Fibroblast of the aortic adventitia (primary cell): ENCODE measurements around the gene TSPAN13. TPM values are rescaled to one million over a fixed set of nuclear protein-coding genes. Genes with fewer than 3 reads are reported as not detected.

Source experiments
- DNase-seq: peaks from one replicate; pipeline ENCODE4 v3.0.0-alpha.2; 2010; ENCODE audit warnings: low read depth
- H3K4me3 ChIP-seq: 2 replicates; pipeline ENCODE4 v1.5.1; 2011; ENCODE audit warnings: low read depth, mild to moderate bottlenecking, control low read depth, low read length, moderate library complexity
- total RNA-seq: library from RNA; depleted of rRNA; stranded (reverse); fragments of >200 nt; gene quantifications from 2 replicates; pipeline ENCODE4 v1.2.3, GENCODE V29; 2012; ENCODE audit warnings: low replicate concordance
- TF ChIP-seq, protein P1 (sequence below): IDR thresholded peaks from 2 replicates; pipeline ENCODE4 v1.5.1; 2011; ENCODE audit warnings: mild to moderate bottlenecking, low read length, control low read depth, inconsistent platforms; ENCODE audit not compliant: insufficient read depth

Gene TSPAN13
- total RNA-seq, 1 donor, result 4.3 TPM

DNA sequence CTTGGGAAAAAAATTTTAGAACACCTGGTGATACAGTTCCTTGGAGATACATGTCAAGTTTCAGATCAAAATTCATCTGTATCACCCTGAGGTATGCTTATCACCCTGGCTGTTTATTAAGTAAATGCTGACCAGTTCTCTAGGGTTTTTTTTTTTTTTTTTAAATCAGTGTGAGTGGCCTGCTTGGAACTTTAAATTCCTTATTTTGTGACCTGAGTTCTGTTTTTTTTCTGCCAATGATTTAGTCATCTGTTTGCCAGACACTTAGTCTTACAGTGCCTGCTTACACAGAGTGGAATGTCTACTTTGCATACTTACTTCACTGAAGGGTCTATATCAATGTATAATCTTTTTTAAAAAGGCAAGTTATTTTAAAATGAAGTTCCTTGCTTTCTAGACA is 1.8 kb downstream of the TSPAN13 start:
- no peak overlapping the region for H3K4me3 ChIP-seq
- DNase-seq, result no peak
- TF ChIP-seq, protein P1, sequence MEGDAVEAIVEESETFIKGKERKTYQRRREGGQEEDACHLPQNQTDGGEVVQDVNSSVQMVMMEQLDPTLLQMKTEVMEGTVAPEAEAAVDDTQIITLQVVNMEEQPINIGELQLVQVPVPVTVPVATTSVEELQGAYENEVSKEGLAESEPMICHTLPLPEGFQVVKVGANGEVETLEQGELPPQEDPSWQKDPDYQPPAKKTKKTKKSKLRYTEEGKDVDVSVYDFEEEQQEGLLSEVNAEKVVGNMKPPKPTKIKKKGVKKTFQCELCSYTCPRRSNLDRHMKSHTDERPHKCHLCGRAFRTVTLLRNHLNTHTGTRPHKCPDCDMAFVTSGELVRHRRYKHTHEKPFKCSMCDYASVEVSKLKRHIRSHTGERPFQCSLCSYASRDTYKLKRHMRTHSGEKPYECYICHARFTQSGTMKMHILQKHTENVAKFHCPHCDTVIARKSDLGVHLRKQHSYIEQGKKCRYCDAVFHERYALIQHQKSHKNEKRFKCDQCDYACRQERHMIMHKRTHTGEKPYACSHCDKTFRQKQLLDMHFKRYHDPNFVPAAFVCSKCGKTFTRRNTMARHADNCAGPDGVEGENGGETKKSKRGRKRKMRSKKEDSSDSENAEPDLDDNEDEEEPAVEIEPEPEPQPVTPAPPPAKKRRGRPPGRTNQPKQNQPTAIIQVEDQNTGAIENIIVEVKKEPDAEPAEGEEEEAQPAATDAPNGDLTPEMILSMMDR, result no peak

DNA sequence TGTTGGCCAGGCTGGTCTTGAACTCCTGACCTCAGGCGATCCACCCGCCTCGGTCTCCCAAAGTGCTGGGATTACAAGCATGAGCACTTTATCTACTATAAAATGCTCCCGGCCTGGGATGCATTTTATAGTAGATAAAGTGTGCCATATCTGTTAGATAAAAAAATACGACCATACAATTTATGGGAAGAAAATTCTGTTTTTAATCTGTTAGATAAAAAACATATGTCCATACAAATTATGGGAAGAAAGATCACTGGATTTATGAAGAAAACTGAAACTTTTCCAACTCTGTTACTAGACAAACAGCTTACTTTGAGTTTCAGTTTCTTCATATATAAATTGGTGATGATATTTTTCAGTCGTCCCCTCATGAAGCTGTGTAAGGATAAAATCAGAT is 4.5 kb downstream of the TSPAN13 start:
- no peak overlapping the region for H3K4me3 ChIP-seq
- DNase-seq, result no peak
- TF ChIP-seq, protein P1, result no peak

DNA sequence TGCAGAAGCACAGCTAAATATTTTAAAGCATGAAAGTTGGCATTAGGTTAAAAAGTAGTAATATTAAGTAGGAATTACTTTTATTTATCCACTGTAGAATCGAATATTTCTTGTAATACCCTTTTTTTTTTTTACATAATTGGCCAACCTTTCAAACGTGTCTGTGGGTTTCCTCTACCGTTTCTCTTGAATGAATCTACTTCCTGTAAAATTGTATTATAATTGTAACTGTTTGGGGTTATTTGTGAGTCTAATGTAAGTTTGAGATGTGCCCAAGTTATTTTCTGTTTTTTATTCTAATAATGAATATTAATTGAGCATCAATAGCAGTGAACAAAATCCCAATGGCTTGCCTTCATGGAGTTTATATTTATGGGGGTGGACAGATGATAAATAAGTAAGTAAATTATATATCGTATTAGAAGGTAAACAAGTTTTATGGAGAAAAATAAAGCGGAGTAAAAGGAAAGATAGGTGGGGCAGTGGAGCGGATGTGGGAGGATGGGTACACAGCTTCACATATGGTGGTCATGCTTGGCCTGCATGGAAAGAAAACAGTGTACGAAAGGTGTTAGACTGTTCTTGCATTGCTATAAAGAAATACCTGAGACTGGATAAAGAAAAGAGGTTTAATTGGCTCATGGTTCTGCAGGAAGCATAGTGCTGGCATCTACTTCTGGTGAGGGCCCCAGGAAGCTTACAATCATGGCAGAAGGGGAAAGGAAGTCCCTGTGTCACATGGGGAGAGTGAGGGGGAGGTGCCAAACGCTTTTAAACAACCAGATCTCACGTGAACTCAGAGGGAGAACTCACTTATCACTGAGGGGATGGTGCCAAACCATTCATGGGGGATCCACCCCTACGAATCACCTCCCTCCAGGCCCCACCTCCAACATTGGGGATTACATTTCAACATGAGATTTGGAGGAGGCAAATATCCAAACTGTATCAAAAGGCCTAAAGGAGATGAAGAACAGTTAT is 5.4 kb downstream of the TSPAN13 start:
- no peak for DNase-seq
- H3K4me3 ChIP-seq, result no peak overlapping the region
- TF ChIP-seq, protein P1, result no peak

DNA sequence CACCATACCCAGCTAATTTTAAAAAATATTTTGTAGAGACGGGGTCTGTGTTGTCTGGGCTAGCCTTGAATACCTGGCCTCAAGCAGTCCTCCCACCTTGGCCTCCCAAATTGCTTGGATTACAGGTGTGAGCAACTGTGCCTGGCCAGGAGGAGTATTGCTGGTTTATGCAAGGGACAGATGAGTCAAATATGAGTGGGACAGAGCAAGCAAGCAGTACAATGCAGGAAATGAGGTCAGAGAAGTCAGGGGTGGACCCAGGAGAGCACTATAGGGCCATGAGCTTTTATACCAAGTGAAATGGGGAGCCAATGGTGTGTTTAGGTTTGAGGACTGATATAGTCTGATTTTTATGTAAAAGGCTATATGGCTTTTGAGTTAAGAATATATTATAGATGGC is 6.3 kb downstream of the TSPAN13 start:
- no peak for DNase-seq
- H3K4me3 ChIP-seq, result no peak overlapping the region
- TF ChIP-seq, protein P1, result no peak

DNA sequence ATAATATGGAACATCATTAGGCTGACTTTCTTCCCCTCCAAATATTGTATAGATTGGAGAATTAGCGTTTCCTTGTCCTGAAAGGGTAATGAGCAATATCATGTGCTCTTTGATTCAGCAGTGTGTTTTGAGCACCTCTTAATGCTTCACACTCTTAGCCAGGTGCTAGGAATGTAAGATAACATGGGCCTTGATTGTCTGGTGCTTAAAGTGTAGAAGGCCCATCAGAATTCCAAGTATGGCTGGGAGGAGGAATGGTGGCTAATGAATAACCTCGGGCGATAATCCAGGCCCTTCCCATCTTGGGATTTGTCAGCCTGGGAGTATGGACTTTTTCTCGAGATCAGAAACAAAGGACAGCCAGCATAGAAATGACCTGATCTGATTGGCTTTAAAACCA is 8.6 kb downstream of the TSPAN13 start:
- TF ChIP-seq, protein P1, result no peak
- no peak overlapping the region for H3K4me3 ChIP-seq
- no peak for DNase-seq

DNA sequence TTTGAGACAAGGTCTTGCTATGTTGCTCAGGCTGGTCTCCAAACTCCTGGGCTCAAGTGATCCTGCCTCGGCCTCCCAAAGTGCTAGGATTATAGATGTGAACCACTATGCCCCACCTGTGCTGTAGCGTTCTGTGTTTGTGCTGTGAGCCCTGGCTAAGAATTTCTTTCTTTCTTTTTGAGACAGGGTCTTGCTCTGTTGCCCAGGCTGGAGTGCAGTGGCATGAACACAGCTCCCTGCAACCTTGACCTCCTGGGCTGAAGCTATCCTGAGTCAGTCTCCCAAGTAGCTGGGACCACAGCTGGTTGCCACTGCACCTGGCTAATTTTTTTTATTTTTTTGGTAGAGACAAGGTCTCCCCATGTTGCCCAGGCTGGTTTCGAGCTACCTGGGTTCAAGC is 11.4 kb downstream of the TSPAN13 start:
- TF ChIP-seq, protein P1, result no peak
- no peak for DNase-seq
- H3K4me3 ChIP-seq, result no peak overlapping the region
